ENCODE results near the gene FAM25A.

The FAM25A gene

GRCh38 chr10:87066865-87067264 is 46.8 kb downstream of the FAM25A start:
- DNase-seq: no peak

GRCh38 chr10:87068281-87068680 is 48.2 kb downstream of the FAM25A start:
- peak; percentile 29 for DNase-seq

DNA sequence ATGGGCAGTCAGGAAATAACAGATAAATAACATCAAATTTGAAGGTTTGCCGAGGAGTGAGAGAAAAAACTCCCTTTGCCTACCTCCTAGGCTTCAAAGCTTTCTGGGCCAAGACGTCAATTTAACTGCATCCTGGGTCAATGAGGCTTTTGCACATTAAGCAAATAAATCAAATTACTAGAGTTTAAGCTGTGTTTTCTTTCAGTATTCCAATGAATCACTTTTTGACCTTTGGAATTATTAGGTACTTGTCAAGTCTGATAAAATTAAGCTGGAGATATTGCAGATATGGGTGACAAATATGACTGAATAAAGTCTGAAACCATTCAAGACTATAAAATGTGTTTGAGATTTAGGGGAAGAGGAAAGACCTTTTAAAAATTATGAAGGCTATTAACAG is 52.4 kb downstream of the FAM25A start:
- DNase-seq: no peak
